Coronary artery (tissue), 2 donors: Measurements from ENCODE around the gene MTMR3.

ENCODE experiments used
- DNase-seq: peaks from one replicate; pipeline ENCODE4 v3.0.0-alpha.2; 2017; ENCODE audit warnings: low spot score
- H3K27ac ChIP-seq, 2 donors: fragments of 200-600 bp; sonication (generic); one replicate each; pipeline ENCODE4 v1.5.1; 2016 to 2019
- H3K4me3 ChIP-seq: fragments of 200-600 bp; sonication (generic); 2 replicates; pipeline ENCODE4 v1.5.1; 2016; ENCODE audit warnings: mild to moderate bottlenecking, moderate library complexity
- CTCF ChIP-seq: fragments of 200-600 bp; sonication (generic); IDR thresholded peaks from one replicate; pipeline ENCODE4 v1.5.1; 2019; ENCODE audit warnings: antibody characterized with exemption

MTMR3 gene

GRCh38 chr22:29914165-29914564 is 31.2 kb downstream of the MTMR3 start:
- no peak overlapping the region for H3K4me3 ChIP-seq
- no peak for DNase-seq
- H3K27ac ChIP-seq: peak overlapping the region in 1 of 2 donors; percentile 8
- no peak for TF ChIP-seq CTCF

- DNase-seq: no peak
- Histone ChIP-seq H3K27ac (peak overlapping the region in 1 of 2 donors; percentile 0), H3K4me3 (no peak overlapping the region)
- TF ChIP-seq CTCF: no peak
These were observed 32.1 kb downstream of the MTMR3 start for GRCh38 chr22:29914991-29915533.

- no peak for TF ChIP-seq CTCF
- no peak for DNase-seq
- H3K27ac ChIP-seq: no peak overlapping the region
- no peak overlapping the region for H3K4me3 ChIP-seq
These were observed 33.1 kb downstream of the MTMR3 start for GRCh38 chr22:29916007-29916544.

- no peak for DNase-seq
- Histone ChIP-seq H3K4me3 (no peak overlapping the region), H3K27ac (no peak overlapping the region)
- no peak for TF ChIP-seq CTCF
These were observed 34.3 kb downstream of the MTMR3 start for GRCh38 chr22:29917052-29917902.

- Histone ChIP-seq H3K27ac (no peak overlapping the region), H3K4me3 (no peak overlapping the region)
- no peak for DNase-seq
- no peak for TF ChIP-seq CTCF
These were observed 42.4 kb downstream of the MTMR3 start for GRCh38 chr22:29925402-29925801.

- Histone ChIP-seq H3K4me3 (no peak overlapping the region), H3K27ac (no peak overlapping the region)
- TF ChIP-seq CTCF: no peak
- DNase-seq: no peak
These were observed 43.1 kb downstream of the MTMR3 start for GRCh38 chr22:29926057-29926456.

- no peak overlapping the region for H3K27ac ChIP-seq
- H3K4me3 ChIP-seq: no peak overlapping the region
- DNase-seq: no peak
- TF ChIP-seq CTCF: no peak
These were observed 49.2 kb downstream of the MTMR3 start for GRCh38 chr22:29932136-29932535.
